ENCODE data around the gene TNNT3.

- TF ChIP-seq SRF (IDR thresholded peaks at IDR 0.05; ENCODE audit: low read depth) (no peak), SP1 (IDR thresholded peaks at IDR 0.05; ENCODE audit: low read depth) (no peak), EZH2 (IDR thresholded peaks at IDR 0.05) (no peak), CTCF (IDR thresholded peaks at IDR 0.05 in 2 of 3, conservative IDR thresholded peaks at IDR 0.05 in 1 of 3; ENCODE audit: borderline replicate concordance in 1 of 3, insufficient read depth in 1 of 3, low read depth in 2 of 3, low read length in 2 of 3) (no peak), RAD21 (IDR thresholded peaks at IDR 0.05; ENCODE audit: low read depth) (no peak), YY1 (IDR thresholded peaks at IDR 0.05; ENCODE audit: extremely low read depth, insufficient replicate concordance, low read depth, low read length) (no peak), EZH2phosphoT487 (IDR thresholded peaks at IDR 0.05; ENCODE audit: borderline replicate concordance) (no peak), POLR2AphosphoS5 (IDR thresholded peaks at IDR 0.05; ENCODE audit: low read depth, low read length) (no peak), POLR2A (IDR thresholded peaks at IDR 0.05; ENCODE audit: borderline replicate concordance, extremely low read depth, insufficient read depth, insufficient read length) (no peak), ELF1 (IDR thresholded peaks at IDR 0.05; ENCODE audit: borderline replicate concordance, low read depth) (no peak), ZBTB33 (IDR thresholded peaks at IDR 0.05; ENCODE audit: extremely low read depth, insufficient replicate concordance, low read length) (no peak), ZNF274 (IDR thresholded peaks at IDR 0.05; ENCODE audit: low read depth, low read length) (no peak)
- TF ChIP-seq, protein P1, sequence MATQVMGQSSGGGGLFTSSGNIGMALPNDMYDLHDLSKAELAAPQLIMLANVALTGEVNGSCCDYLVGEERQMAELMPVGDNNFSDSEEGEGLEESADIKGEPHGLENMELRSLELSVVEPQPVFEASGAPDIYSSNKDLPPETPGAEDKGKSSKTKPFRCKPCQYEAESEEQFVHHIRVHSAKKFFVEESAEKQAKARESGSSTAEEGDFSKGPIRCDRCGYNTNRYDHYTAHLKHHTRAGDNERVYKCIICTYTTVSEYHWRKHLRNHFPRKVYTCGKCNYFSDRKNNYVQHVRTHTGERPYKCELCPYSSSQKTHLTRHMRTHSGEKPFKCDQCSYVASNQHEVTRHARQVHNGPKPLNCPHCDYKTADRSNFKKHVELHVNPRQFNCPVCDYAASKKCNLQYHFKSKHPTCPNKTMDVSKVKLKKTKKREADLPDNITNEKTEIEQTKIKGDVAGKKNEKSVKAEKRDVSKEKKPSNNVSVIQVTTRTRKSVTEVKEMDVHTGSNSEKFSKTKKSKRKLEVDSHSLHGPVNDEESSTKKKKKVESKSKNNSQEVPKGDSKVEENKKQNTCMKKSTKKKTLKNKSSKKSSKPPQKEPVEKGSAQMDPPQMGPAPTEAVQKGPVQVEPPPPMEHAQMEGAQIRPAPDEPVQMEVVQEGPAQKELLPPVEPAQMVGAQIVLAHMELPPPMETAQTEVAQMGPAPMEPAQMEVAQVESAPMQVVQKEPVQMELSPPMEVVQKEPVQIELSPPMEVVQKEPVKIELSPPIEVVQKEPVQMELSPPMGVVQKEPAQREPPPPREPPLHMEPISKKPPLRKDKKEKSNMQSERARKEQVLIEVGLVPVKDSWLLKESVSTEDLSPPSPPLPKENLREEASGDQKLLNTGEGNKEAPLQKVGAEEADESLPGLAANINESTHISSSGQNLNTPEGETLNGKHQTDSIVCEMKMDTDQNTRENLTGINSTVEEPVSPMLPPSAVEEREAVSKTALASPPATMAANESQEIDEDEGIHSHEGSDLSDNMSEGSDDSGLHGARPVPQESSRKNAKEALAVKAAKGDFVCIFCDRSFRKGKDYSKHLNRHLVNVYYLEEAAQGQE (IDR thresholded peaks at IDR 0.05; ENCODE audit: low read depth), result no peak
- TF ChIP-seq, protein P2, sequence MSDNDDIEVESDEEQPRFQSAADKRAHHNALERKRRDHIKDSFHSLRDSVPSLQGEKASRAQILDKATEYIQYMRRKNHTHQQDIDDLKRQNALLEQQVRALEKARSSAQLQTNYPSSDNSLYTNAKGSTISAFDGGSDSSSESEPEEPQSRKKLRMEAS (IDR thresholded peaks at IDR 0.05), result no peak
Observed at GRCh38 chr11:1889224-1889930, 30.1 kb upstream of the TNNT3 start.
